ENCODE results near the gene CAPRIN2. TPM values are rescaled to one million over a fixed set of nuclear protein-coding genes. Genes with fewer than 3 reads are reported as not detected.

CAPRIN2 gene
- total and polyA plus RNA-seq, 9 donors: 16.8 to 31.7 (median 22.7) TPM

GRCh38 chr12:30753751-30754382, 884 bp downstream of the CAPRIN2 start:
- Histone ChIP-seq H3K9me3 (no peaks in the 10 kb centered on the region), H3K27ac (peak overlapping the region; percentile 80 to 83), H3K36me3 (no peaks in the 10 kb centered on the region), H3K27me3 (no peaks in the 10 kb centered on the region), H3K4me1 (ENCODE audit: insufficient read depth) (peaks cover 5% of the 10 kb centered on the region), H3K4me3 (peak overlapping the region; percentile 52)
- 5 to 6% (median 6%) methylated on average over 18 of the region's 18 CpGs for WGBS, 3 donors
- intact Hi-C loops (cut with DNase I): no loop called here
- TF ChIP-seq EP300 (IDR thresholded peaks at IDR 0.05) (no peak), POLR2A (IDR thresholded peaks at IDR 0.05) (no peak), CTCF (IDR thresholded peaks at IDR 0.05) (no peak)
- no peak for DNase-seq

- 69 to 74% (median 70%) methylated on average over 3 of the region's 3 CpGs for WGBS, 3 donors
- no peaks in the 10 kb centered on the region for H3K27me3 ChIP-seq
- H3K4me1 ChIP-seq (ENCODE audit: insufficient read depth): peaks cover 5% of the 10 kb centered on the region
- DNase-seq: no peak
- no peaks in the 10 kb centered on the region for H3K9me3 ChIP-seq
- H3K36me3 ChIP-seq: no peaks in the 10 kb centered on the region
- H3K4me3 ChIP-seq: no peak overlapping the region
- TF ChIP-seq EP300 (IDR thresholded peaks at IDR 0.05) (no peak), POLR2A (IDR thresholded peaks at IDR 0.05) (no peak), CTCF (IDR thresholded peaks at IDR 0.05) (no peak)
- H3K27ac ChIP-seq: no peak overlapping the region
- intact Hi-C loops (cut with DNase I): no loop called here
Observed at GRCh38 chr12:30753233-30753632, 1.5 kb downstream of the CAPRIN2 start.

- no peak for DNase-seq
- intact Hi-C loops (cut with DNase I): no loop called here
- no peak for TF ChIP-seq POLR2A (IDR thresholded peaks at IDR 0.05)
- TF ChIP-seq CTCF (IDR thresholded peaks at IDR 0.05): no peak
- no peak for TF ChIP-seq EP300 (IDR thresholded peaks at IDR 0.05)
- H3K4me3 ChIP-seq: no peak overlapping the region
- no peaks in the 10 kb centered on the region for H3K36me3 ChIP-seq
- H3K27ac ChIP-seq: no peak overlapping the region
- 66 to 93% (median 84%) methylated on average over 3 of the region's 3 CpGs for WGBS, 3 donors
- H3K9me3 ChIP-seq: no peaks in the 10 kb centered on the region
- H3K4me1 ChIP-seq (ENCODE audit: insufficient read depth): peaks cover 5% of the 10 kb centered on the region
- H3K27me3 ChIP-seq: no peaks in the 10 kb centered on the region
Observed at GRCh38 chr12:30752255-30752654, 2.5 kb downstream of the CAPRIN2 start.

GRCh38 chr12:30748147-30748546, 6.6 kb downstream of the CAPRIN2 start:
- Histone ChIP-seq H3K4me1 (ENCODE audit: insufficient read depth) (no peaks in the 10 kb centered on the region), H3K27ac (no peak overlapping the region), H3K9me3 (no peaks in the 10 kb centered on the region), H3K27me3 (no peaks in the 10 kb centered on the region), H3K36me3 (no peaks in the 10 kb centered on the region), H3K4me3 (no peak overlapping the region)
- intact Hi-C loops (cut with DNase I): no loop called here
- TF ChIP-seq EP300 (IDR thresholded peaks at IDR 0.05): no peak
- no peak for TF ChIP-seq CTCF (IDR thresholded peaks at IDR 0.05)
- TF ChIP-seq POLR2A (IDR thresholded peaks at IDR 0.05): no peak
- WGBS, 3 donors: 85 to 94% (median 88%) methylated on average over 2 of the region's 2 CpGs
- no peak for DNase-seq

Measured in ovary (tissue), 9 donors.